BJ (cell line): ENCODE data around the gene AP4B1. TPM values are rescaled to one million over a fixed set of nuclear protein-coding genes. Genes with fewer than 3 reads are reported as not detected.

Source experiments
- CTCF ChIA-PET: fragments of 350-600 bp; formaldehyde crosslinking; extraction: SDS; loops from one replicate; lab custom pipeline; 2021; ENCODE audit warnings: antibody characterized with exemption, inconsistent platforms; lab: Yijun Ruan, JAX
- POLR2A ChIA-PET: fragments of 300-600 bp; sonication (Branson Sonifier 250); formaldehyde crosslinking; extraction: SDS; loops from one replicate; lab custom pipeline; 2021; ENCODE audit warnings: antibody characterized with exemption; lab: Charles Lee
- DNase-seq: peaks from one replicate; pipeline ENCODE4 v3.0.0-alpha.2; 2011; ENCODE audit warnings: low read depth
- H3K27me3 ChIP-seq: 2 replicates; pipeline ENCODE4 v1.6.0; 2011; ENCODE audit warnings: low read length; ENCODE audit not compliant: control insufficient read depth, insufficient read depth
- H3K36me3 ChIP-seq: 2 replicates; pipeline ENCODE4 v1.5.1; 2011; ENCODE audit warnings: low read length; ENCODE audit not compliant: control insufficient read depth, insufficient read depth
- H3K4me3 ChIP-seq: 2 replicates; pipeline ENCODE4 v1.5.1; 2011; ENCODE audit warnings: low read depth, mild to moderate bottlenecking, control low read depth, low read length
- polyA plus RNA-seq: library from polyadenylated mRNA; depleted of rRNA; stranded (reverse); fragments of >200 nt; gene quantifications from 2 replicates; pipeline ENCODE4 v1.2.3, GENCODE V29; 2011
- TF ChIP-seq, protein P1 (sequence below): IDR thresholded peaks from 2 replicates; pipeline ENCODE4 v1.5.1; 2011; ENCODE audit warnings: low read depth, mild to moderate bottlenecking, control low read depth, inconsistent platforms, low read length, moderate library complexity; ENCODE audit not compliant: insufficient read depth

AP4B1 gene
- polyA plus RNA-seq, 1 experiment = 9.5 TPM

DNA sequence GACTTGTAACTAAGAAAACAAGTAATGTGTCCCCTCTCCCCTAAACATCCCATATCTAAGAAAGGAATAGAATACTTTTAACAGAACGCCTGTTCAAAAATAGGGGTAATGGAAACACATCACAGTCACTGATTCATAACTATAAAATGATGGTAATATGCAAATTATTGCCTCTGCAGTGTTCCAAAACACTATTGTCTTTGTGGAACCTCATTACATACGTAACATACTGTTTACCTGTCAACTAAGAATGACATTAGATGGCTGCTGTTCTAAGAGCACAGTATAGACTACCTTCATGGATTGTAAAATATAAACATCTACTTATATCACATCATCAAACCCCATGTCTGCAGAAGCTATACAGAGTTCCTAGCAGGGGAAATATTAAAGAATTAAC lies 13.8 kb downstream of the AP4B1 start:
- CTCF ChIA-PET = interaction anchor here (1.2 kb wide), 1 partner anchor 13 kb away, joined by 3 read pairs; the partner anchor contains the start of gene AP4B1
- no peak for DNase-seq
- POLR2A ChIA-PET = no interaction called here

DNA sequence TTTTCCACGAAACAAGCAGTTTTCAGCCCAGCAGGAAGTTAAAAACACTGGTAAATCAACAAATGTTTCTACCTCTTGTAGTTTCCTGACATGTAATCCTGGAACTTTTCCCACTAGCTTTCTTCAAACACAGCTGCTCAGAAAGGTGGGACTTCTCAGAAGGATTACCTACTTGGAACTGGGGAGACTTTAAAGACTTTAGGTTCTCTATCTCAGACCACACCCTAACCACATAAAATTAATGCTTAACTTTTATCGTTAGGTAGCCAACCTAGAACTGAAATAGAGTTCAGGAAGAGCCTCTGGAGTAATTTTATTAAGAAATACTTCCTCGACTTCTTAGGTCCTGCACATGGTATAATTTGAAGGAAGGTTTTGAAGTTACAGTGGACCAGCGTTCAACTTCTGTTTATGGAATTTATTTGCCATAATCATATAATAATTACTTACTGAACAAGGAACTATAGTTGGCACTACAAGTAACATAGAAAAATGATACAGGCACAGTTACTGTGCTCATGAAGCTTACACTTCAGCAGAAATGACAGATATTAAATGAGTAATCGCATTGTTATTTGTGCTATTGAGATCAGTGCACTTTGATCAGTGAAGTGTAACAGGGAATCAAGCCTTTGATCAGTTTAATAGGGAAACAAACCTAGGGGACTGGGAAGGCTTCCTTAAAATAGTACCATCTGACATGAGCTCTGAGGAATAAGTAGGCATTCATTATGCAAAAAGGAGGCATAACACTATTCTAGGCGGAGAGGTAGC lies 17.0 kb downstream of the AP4B1 start, which contains the start of gene BCL2L15:
Gene BCL2L15, minus strand, starts transcription at position 180 of the 774 bp plus-strand sequence. CDS start 206 bp downstream, outside the sequence.
- TF ChIP-seq, protein P1, sequence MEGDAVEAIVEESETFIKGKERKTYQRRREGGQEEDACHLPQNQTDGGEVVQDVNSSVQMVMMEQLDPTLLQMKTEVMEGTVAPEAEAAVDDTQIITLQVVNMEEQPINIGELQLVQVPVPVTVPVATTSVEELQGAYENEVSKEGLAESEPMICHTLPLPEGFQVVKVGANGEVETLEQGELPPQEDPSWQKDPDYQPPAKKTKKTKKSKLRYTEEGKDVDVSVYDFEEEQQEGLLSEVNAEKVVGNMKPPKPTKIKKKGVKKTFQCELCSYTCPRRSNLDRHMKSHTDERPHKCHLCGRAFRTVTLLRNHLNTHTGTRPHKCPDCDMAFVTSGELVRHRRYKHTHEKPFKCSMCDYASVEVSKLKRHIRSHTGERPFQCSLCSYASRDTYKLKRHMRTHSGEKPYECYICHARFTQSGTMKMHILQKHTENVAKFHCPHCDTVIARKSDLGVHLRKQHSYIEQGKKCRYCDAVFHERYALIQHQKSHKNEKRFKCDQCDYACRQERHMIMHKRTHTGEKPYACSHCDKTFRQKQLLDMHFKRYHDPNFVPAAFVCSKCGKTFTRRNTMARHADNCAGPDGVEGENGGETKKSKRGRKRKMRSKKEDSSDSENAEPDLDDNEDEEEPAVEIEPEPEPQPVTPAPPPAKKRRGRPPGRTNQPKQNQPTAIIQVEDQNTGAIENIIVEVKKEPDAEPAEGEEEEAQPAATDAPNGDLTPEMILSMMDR = no peak
- CTCF ChIA-PET = interaction anchor here (0.7 to 1.8 kb wide), 4 partner anchors 14 to 17 kb away, joined by 3 to 4 read pairs (median 4); partner anchors contain the start of gene AP4B1
- H3K4me3 ChIP-seq = no peak within 1 kb of the TSS
- no peaks in the 10 kb centered on the region for H3K36me3 ChIP-seq
- no peaks in the 10 kb centered on the region for H3K27me3 ChIP-seq
- no peak for DNase-seq
- POLR2A ChIA-PET = no interaction called here

More for the DNA sequence above, 13.8 kb downstream of the AP4B1 start:
- TF ChIP-seq, protein P1 = no peak
- H3K4me3 ChIP-seq = no peak overlapping the region
- peaks cover 2% of the 10 kb centered on the region; the same call in 1 of the 2 replicates for H3K36me3 ChIP-seq
- H3K27me3 ChIP-seq = no peaks in the 10 kb centered on the region

DNA sequence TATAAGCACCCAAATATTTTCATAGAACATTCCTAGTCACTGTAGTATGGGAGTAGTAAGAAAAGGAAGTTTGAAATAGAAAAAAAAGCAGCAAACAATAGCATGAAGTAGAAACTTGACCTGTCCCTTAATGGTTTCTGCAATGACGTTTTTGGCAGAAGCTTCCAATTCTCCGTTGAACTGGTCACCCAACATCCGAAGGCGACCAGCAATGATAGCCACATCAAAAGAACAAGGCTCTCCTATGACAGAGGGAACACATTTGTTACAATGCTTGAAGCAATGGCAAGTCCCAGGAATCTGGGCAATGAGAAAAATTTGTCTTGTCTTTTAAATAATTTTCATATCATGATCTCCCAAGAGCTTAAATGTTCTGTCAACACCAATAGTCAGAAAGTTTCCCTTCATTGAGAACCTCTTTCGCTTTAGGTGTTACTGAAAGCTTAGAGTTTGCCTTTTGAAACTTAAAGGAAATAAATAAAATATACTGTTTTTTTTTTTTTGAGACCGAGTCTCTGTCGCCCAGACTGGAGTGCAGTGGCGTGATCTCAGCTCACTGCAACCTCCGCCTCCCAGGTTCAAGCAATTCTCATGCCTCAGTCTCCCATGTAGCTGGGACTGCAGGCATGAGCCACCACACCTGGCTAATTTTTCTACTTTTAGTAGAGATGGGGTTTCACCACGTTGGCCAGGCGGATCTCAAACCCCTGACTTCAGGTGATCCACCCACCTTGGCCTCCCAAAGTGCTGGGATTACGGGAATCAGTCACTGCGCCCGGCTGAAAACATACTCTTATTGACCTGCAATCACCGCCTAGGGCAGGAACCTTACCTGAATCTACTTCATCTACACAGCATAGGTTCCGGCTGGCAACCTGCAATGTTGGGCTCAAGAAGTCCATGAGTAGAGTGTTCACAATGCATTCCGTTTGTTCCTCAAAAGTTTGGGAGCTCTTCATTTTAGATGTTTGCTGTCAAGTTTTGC lies 17.9 kb downstream of the AP4B1 start:
- no peak for DNase-seq
- ChIA-PET POLR2A (interaction anchor here (0.7 kb wide), 1 partner anchor 17 kb away, joined by 3 read pairs; no protein-coding TSS in a partner anchor), CTCF (interaction anchor here (0.7 to 1.8 kb wide), 4 partner anchors 13 to 18 kb away, joined by 3 to 4 read pairs (median 4); partner anchors contain the start of gene AP4B1)
- H3K27me3 ChIP-seq = no peaks in the 10 kb centered on the region
- no peaks in the 10 kb centered on the region for H3K36me3 ChIP-seq
- no peak overlapping the region for H3K4me3 ChIP-seq
- TF ChIP-seq, protein P1 = no peak

DNA sequence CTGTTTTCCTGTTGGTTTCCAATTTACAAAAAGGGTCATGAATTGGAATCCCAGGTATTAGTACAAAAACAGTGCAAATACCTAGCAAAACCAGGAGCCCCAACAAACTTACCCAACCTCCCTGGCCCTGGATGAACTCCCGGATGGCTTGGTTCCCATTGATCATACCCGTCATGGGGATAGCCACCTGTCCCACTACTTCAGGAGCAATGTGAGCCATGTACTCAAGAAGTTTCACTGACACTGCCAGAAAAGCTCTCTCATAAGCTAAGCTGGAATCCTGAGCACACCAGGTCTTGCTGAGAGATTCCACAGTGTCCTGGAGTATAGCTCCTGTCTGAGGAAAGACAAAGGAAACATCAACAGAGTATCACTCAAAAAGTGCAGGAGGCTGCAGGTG lies 22.9 kb downstream of the AP4B1 start:
- no peaks in the 10 kb centered on the region for H3K27me3 ChIP-seq
- POLR2A ChIA-PET = no interaction called here
- no peak for DNase-seq
- H3K4me3 ChIP-seq = no peak overlapping the region
- H3K36me3 ChIP-seq = no peaks in the 10 kb centered on the region
- TF ChIP-seq, protein P1 = no peak
- CTCF ChIA-PET = interaction anchor here (0.7 kb wide), 1 partner anchor 12 kb away, joined by 3 read pairs; no protein-coding TSS in a partner anchor
